ENCODE measurements around the gene RAC3.

The RAC3 gene

GRCh38 chr17:82031303-82031884 lies at the start of gene RAC3:
RAC3 (plus strand) TSS chr17:82031678; CDS start chr17:82031762, 84 bp downstream.
- peak within 1 kb of the TSS in 12 of 21 experiments; percentile 11 to 67 (median 52) for H3K27ac ChIP-seq
- peak within 1 kb of the TSS; percentile 32 to 49 (median 42) for H3K4me3 ChIP-seq

- Histone ChIP-seq H3K4me3 (no peak overlapping the region), H3K27ac (no peak overlapping the region)
Measured at GRCh38 chr17:81983011-81983638, 48.4 kb upstream of the RAC3 start.

- no peak overlapping the region for H3K27ac ChIP-seq
Measured at GRCh38 chr17:81983639-81984373, 47.7 kb upstream of the RAC3 start.

DNA sequence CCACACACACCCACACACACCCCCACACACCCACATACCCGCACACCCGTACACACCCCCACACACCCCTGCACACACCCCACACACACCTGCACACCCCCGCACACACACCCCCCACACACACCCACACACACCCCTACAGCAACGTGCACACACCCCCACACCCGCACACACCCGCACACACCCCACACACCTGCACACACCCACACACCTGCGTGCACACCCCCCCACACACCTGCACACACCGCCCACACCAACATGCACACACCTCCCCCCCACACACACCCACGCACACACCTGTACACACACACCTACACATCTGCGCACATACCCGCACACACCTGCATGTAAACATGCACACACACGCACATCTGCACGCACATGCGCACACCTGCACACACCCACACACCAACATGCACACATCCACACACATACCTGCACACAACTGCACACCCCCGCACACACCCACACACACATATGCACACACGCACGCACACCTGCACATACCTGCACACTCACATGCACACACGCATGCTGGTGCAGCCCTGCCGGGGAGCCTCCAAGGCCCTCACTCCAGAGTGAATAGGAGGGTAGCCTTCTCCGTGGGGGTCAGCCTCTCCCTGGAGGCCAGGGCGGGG lies 46.6 kb upstream of the RAC3 start:
- no peak overlapping the region for H3K4me3 ChIP-seq
- no peak overlapping the region for H3K27ac ChIP-seq

More at GRCh38 chr17:81983639-81984373, 47.7 kb upstream of the RAC3 start:
- no peak overlapping the region for H3K4me3 ChIP-seq

GRCh38 chr17:81986606-81987005 lies 44.9 kb upstream of the RAC3 start:
- Histone ChIP-seq H3K27ac (no peak overlapping the region), H3K4me3 (no peak overlapping the region)

GRCh38 chr17:81987161-81987770 lies 44.2 kb upstream of the RAC3 start:
- Histone ChIP-seq H3K27ac (no peak overlapping the region), H3K4me3 (no peak overlapping the region)

- Histone ChIP-seq H3K4me3 (no peak overlapping the region), H3K27ac (peak overlapping the region in 6 of 21 experiments; percentile 37 to 61 (median 42))
Measured at GRCh38 chr17:81990836-81991683, 40.4 kb upstream of the RAC3 start.

DNA sequence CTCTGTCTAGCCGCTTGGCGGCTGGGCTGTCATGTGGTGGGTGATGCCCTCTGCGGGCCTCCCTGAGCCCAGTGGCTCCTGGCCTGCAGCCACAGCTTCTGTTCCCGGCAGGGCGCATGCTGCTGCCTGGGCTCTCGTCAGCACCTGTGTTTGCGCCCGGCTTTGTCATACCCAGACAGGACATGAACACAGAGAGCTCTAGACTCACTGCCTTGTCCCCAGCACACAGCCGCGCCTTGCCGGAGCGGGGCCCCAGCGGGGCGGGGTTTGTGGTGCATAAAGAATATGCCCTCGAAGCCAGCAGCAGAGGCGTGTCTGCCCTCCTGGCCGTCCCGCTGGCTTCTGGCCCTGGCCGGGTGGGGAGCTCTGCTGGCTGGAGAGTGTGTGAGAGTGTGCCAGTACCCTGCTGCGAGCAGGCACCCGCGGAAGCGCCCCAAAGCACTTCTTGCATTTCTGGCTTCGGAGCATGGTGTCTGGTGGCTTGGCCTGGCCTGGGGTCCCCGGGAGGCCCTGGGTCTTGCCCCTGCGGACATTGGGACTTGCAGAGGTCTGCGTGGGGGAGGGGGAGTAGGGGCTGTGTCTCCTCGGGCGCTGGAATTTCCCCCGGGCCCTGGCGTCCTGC lies 39.7 kb upstream of the RAC3 start:
- Histone ChIP-seq H3K27ac (peak overlapping the region in 8 of 21 experiments; percentile 37 to 65 (median 42)), H3K4me3 (peak overlapping the region in 1 of 7 experiments; percentile 16)

DNA sequence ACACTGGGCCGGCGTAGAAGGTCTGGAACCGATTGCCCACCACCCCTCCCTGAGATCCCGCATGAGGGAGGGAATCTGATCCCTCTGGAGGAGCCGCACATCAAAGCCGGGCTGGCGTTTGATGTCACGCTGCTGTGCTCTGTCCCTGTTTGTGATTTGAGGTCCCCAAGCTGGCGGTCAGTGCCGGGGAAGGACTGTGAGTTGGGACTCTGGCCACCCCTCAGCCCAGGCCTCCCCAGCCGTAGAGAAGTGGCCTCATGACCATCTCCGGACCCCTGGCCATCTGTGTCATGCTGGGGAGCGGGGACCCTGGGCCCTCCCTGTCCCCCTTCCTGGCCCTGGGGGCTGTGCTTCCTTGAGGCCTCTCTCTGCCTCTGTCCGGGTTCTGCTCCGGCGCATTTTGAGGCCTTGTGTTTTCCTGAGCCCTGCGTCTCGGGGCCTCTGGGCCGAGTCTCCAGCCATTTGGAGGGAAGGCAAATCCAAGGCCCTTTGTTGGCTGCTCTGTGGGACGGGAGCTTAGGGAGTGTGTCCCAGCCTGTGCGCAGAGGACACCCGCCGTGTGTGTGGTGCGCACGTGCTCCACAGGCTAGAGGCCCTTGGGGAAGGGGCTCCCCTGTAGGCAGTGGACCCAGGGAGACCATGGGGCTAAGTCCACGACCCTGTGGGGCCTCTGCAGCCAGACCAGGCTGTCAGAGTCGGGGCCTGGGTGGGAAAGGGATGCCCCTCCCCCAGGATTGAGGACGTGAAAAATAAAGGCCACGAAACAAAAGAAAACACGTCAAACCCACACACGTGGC lies 39.0 kb upstream of the RAC3 start:
- Histone ChIP-seq H3K4me3 (peak overlapping the region in 1 of 7 experiments; percentile 16), H3K27ac (peak overlapping the region in 8 of 21 experiments; percentile 31 to 65 (median 40))

DNA sequence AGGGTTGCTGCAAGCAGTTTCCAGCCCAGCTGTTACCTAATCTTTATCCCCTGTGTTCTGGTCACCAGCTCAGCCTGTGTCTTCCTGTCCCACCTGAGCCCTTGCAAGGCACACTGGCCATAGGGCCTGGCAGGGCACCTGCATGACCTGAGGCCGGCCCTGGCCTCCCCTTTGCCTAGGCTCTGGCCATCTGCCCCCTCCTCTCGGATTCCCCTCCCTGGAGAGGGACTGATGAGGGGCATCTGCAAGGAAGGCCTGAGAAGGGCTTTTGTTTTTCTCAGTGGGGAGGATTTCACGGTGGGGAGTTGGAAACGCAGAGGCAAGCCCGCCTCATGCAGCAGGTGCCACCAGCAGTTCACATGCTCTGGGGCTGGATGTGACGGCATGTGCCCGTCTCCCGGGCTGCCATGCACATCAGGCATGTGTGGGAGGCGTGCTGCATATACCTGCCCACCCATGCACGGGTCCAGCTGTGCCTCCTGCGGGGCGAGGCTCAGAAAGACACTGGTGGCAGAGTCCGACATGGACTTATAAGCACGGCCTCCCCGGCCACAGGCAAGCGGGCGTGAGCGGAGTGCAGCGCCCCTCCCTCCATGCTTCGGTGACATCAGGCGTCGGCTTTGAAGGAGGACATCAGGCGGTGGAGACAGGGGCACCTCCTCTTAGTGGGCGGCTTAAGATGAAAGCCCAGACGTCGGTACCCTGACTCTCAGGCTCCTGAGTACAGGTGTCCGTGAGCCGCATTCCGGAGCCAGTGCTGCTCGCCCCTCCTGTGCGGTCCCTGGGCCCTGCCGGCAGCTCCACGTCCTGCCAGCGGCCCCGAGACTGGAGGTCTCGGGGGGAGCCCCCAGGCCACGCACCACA lies 37.5 kb upstream of the RAC3 start:
- no peak overlapping the region for H3K27ac ChIP-seq

DNA sequence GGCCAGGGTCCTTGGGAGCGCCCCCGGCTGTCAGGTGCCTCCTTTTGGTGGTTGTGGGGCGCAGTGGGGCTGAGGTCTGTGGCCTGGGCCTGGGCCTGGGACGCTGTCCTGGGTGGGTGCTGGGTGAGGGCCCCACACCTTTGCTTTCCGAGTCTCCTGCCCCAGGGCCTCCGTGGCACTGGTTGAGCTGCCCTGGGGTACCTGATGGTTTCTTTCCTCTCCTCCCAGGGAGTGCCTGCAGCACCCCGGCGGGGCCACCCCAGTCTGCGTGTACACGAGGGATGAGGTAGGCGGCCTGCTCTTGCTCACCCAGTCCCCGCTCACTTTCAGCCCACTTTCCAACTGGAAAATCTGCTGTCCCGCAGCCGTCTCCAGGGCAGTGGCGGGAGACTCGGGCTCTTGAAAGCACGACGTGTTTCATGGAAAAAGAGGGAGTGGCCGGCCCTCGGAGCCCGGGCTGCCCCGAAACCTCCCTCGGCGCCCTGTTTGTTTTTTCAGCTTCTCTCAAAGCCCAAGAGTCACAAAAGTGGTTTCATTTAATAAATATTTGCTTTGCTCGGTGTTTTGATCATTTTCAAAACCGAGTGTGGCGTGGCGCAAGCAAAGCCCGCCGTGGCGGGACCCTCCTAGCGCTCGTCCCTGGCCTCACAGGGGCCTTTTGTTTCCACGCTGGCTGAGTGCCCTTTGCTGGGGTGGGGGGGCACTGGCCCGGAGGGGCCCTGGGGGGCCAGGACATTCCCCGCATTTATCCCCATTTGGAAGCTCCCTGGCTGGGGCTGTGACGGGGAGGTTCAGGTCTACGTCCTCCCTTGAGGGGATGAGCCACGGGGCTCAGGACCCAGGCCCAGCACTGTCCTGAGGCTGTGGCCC lies 36.6 kb upstream of the RAC3 start:
- Histone ChIP-seq H3K4me3 (no peak overlapping the region), H3K27ac (peak overlapping the region in 1 of 21 experiments; percentile 10)

More for the DNA sequence above, 37.5 kb upstream of the RAC3 start:
- no peak overlapping the region for H3K4me3 ChIP-seq

DNA sequence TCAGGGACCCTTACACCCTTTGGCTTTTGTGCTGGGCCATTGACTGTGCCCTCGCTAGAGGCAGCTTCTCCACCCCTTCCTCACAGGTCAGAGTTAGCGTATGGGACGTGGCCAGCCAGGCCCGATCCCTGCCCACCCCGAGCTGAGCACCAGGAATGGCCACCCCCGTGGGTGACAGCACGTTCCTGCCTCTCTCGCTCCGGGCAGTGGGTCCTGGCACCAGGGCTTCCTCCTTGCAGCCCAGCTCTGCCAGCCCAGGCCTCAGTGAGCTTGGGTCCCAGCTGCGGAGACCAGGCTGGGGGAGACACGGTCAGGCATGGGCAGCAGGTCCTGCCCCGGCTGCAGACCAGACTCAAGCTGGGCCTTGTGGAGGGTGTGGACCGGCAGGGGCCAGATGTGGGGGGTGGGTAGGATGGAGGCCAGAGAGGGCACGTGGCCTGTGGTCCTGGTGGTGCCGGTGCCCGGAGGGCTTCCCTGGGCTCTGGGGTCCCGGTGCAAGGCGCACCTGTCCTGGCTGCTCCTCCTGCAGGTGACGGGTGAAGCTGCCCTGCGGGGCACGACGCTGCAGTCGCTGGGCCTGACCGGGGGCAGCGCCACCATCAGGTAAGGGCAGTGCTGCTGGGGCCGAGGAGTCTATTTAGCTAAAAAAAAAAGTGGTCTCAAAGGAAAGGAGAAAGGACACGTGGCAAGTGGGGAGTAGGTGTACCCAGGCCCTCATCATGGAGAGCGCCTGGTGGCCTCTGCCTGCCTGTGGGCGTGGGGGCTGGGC lies 35.8 kb upstream of the RAC3 start:
- H3K27ac ChIP-seq = peak overlapping the region in 1 of 21 experiments; percentile 10
- H3K4me3 ChIP-seq = no peak overlapping the region

DNA sequence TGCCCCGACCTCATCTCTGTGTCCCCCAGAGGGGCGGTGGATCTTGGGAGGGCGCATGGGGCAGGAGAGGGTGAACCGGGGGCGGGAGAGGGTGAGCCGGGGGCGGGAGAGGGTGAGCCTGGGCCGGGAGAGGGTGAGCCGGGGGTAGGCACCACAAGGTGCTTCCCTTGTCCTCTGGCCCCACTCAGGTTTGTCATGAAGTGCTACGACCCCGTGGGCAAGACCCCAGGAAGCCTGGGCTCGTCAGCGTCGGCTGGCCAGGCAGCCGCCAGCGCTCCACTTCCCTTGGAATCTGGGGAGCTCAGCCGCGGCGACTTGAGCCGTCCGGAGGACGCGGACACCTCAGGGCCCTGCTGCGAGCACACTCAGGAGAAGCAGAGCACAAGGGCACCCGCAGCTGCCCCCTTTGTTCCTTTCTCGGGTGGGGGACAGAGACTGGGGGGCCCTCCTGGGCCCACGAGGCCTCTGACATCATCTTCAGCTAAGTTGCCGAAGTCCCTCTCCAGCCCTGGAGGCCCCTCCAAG lies 35.2 kb upstream of the RAC3 start:
- Histone ChIP-seq H3K4me3 (no peak overlapping the region), H3K27ac (no peak overlapping the region)

DNA sequence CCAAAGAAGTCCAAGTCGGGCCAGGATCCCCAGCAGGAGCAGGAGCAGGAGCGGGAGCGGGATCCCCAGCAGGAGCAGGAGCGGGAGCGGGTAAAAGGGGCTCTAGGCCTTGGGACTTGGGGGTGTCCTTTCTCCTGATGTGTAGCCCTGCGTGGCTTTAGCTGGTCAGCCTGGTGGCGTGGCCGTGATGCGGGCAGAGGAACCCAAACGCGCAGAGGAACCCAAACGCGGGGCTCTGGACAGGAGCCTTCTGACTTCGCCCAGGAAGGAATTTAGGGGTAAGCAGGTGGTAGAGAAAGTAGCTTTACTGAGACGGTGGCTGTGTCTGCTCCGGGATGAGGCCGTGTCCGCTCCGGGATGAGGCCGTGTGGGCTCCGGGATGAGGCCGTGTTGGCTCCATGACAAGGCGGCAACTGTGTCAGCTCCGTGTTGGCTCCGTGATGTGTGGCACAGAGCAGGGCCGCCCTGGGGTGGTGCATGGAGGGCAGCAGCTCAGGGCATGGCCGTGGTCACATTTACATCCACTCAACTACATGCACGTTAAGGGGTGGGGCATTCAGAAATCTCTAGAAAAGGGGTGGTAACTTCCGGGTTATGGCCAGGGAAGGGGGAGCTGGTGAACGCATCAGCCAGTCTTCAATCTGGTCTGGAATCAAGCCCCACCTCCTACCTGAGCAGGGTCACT lies 34.6 kb upstream of the RAC3 start:
- Histone ChIP-seq H3K27ac (no peak overlapping the region), H3K4me3 (no peak overlapping the region)
